Pons (tissue), 1 donor: ENCODE data around the gene RASSF7.

Experiments used
- DNase-seq: peaks from one replicate; pipeline ENCODE4 v3.0.0-alpha.2; 2016; ENCODE audit warnings: low spot score

The RASSF7 gene

DNA sequence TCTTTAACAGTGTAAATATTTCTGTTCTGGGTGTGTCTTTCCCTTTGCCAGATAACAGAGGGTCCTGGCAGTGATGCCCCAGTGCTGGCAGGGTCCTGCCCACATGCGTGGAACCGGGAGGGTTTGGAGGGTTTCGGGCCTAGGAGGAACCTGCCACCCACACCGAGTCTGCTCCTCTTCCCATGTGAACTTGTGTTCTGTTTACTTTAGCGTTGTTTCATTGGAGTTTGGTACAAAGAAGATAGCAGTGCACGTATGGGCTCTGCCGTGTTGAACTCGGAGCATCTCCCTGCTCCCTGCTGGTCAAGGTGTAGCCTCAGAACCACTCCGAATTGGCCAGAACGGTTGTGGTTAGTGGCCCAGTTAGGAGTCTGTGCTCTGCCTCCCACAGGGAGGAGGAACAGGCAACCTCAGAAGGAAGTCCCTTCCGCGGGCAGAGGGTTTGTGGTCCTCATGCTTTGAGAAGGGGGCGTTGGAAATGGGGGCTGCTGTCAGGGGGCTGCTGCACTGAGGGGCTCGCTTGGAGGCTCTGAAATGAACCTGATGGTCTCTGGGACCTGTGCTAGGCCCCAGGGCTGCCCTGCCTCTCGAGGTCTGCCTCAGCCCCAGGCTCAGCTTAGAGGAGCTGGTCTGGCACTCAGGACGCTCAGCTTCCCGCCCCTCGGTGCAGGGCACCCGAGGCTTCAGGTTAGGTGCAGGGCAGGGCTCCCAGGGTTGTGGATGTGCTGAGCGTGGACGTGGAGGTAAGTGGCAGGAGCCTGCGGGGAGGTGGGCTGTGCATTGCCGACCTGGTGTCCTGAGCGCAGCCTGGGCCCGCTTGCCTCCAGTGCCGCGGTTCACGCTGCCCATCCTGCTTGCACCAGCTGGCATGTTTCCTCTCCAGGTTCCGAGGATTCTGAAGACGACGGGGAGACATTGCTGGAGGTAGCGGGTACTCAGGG, 25.9 kb downstream of the RASSF7 start:
- DNase-seq = no peak

DNA sequence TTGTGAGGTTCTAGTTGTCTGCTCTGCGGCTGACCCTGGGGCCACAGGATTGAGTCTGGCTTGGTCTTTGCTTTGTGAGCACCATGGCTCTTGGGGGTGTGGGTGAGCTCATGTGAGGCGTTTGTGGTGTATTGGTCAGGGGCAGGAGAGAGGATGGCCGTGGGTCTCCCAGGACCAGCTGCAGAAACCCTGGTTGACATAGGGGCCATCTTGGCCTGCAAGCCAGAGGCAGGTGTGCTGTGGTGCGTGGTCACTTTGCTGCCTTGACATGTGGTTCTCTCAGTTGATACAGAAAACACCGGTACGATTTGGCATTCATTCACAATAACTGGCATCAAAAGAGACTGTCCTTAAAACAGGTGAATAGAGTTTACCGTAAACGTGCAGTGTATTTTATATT, 26.8 kb downstream of the RASSF7 start:
- no peak for DNase-seq

DNA sequence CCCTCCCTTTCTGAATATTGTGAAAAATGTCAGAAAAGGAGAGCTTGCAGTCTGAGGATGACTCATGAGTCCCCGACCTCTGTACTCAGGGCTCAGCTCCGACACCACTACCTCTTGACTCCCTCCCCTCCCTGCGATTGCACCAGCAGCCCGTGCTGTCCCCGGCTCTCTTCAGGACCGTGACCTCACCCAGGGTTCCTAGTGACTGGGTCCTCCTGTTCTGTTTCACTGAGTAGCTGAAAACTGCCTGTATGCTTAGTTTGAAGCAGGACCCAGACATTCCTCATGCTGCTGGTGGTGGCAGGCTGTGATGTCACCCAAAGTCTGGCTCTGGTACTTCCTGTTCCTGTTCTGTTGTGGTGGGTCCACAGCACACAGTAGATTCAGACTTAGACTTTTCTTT, 27.2 kb downstream of the RASSF7 start:
- no peak for DNase-seq

DNA sequence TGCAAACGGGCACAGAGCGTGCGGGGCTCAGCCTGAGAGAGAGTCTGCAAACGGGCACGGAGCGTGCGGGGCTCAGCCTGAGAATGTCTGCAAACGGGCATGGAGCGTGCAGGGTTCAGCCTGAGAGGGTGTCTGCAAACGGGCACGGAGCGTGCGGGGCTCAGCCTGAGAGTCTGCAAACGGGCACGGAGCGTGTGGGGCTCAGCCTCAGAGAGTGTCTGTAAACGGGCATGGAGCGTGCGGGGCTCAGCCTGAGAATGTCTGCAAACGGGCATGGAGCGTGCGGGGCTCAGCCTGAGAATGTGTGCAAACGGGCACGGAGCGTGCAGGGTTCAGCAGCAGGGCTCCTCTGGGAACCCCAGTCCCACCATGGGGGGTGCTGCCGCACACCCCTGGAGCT, 29.0 kb downstream of the RASSF7 start:
- no peak for DNase-seq

DNA sequence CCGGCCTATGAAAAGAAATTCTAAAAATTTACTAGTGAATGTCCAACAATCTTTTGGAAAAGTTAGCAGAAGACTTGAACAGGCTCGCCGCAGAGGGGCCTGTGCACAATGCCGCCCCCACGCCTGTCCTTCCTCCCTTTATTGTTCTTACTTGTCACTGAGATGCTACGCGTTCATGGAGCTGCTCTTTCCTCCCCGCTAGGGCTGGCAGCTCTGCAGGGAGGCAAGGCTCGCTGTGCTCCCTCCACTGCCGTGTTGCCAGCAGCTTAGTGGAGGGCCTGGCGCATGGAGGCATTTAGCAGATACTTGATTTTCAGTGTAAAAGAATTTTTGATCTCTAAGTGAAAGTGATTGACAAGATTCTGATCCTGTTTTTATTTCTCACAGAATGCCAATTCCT, 30.2 kb downstream of the RASSF7 start:
- no peak for DNase-seq

DNA sequence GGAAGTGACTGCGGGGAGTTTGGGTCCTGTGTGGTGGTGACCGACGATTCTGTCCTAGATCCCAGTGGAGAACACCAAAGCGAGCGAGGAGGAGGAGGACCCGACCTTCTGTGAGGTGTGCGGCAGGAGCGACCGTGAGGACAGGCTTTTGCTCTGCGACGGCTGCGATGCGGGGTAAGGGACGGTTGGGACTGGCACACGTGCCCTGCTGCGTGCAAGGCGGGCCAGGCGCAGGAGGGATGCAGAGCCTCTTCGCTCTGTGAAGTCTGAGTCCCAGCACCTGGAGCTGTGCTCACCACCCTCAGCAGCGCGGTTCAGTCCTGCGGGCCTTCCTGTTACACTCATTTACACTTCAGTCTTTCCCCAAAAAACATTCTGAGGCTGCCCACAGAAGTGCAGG, 31.7 kb downstream of the RASSF7 start:
- no peak for DNase-seq

DNA sequence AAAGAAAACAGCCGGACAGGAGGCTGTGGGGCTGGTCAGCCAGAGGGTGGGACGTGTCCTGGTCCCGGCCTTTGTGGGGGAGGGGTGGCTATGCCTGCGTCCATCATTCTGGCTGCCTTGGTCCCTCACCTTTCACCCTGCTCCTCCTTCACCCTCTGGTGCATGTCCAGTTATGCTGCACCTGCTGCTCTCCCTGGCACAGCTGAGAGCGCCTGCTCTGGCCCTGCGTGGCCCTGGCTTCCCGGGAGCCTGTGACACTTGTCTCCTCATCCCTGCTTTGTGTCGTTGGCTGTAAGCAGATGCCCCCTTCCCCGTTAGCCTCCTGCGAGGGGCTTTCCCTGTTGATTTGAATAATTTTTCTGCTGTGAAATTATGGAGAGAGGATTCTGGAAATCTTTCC, 32.1 kb downstream of the RASSF7 start:
- DNase-seq = no peak

DNA sequence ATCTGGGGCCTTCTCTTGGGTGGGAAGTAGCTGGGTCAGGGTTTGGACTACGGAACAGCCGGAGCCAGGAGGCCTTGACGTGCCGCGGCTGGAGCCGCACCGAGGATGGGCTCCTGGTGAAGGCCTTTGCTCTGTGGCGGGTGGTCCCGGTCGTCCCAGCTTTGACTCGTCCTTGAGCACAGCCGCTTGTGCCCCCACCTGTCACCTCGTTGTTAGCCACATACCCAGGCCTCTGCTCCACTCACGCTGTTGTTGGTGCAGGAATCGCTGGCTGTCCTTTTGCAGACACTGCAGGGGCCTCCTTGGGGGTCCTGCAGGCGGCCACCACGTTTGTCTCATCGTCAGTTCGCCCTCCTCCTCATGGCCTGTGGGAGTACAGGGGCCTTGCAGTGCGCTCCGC, 32.6 kb downstream of the RASSF7 start:
- no peak for DNase-seq

DNA sequence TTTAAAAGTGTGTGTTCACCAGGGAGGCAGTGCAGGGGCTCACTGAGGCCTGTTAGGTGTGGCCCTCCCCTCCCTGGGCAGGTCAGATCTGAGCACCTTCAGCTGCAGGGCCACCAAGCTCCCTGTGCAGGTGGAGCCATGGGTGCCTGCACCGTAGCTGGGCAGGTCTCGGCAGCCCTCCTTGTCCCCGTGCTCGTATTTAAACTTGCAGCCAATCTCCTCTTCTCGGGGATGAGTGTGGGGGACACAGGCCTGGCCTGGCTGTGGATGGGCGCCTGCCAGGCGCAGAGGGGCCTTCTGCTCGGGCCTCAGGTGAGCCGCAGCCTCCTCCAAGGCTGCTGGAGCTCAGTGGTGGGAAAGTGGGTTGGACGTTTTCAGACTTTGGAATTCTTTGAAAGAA, 34.6 kb downstream of the RASSF7 start:
- no peak for DNase-seq

DNA sequence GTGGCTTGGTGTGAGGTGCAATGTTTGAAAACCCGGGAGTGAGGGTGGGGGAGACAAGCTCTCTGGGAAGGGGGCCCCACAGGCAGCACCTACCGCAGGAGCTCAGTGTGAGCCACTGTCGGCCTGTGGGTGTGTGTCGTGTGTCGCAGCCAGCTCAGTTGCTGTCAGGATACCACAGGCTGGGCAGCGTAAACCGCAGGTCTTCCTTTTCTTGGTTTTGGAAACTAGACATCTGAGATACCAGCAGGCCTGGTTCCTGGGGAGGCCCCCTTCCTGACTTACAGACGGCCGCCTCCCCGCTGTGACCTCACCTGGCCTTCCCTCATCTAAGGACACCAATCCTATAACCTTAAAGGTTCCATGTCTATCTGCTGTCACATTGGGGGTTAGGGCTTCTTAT, 35.6 kb downstream of the RASSF7 start:
- DNase-seq = no peak

DNA sequence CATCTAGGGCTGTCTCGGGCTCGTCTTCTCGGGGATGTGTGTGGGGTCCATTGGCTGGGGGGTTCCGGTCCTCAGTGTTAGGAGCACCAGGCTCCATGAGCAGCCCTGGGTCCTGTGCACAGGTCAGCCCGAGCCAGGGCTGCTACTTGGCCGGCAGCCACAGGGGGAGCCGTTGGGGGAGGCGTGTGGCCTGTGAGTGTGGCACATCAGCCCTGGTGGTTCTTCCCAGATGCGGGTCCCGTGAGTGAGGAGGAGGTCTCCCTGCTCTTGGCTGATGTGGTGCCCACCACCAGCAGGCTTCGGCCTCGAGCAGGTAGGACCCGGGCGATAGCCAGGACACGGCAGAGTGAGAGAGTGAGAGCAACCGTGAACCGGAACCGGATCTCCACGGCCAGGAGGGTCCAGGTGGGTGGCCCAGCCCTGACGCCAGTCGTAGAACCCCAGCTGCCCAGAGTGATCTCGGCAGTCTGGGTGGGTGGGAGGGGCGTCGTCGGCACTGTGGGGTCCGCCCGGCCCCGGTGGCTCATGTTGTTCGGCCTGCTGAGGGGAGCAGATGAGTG, 36.5 kb downstream of the RASSF7 start:
- DNase-seq = no peak

DNA sequence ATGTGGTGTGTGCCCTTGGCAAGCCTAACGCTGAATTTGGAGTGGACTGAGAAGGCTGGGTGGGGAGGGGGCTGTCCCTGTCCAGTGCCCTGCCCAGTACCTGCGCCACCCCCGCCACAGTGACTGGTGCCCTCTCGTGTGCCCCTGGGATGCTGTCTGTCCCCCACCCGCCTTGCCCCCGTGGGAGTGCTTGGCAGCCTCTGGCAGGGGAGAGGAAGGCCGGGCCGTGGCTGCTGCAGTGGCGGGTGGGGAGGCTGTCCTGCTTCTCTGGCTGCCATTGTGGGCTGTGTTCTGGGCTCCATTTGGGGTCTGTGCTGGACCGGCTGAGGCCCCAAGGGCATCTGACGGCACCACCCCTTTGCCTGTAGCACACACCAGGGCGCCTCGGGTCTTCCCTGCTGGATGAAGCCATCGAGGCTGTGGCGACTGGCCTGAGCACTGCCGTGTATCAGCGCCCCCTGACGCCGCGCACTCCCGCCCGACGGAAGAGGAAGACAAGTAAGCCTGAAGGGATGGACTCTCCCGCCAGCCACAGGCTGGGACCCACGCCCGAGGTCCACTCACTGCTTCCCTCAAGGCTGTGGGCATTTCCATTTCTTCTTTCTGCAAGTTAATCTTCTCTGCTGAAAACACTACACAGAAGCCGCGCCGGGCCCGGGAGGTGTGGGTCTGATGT, 37.4 kb downstream of the RASSF7 start:
- no peak for DNase-seq

DNA sequence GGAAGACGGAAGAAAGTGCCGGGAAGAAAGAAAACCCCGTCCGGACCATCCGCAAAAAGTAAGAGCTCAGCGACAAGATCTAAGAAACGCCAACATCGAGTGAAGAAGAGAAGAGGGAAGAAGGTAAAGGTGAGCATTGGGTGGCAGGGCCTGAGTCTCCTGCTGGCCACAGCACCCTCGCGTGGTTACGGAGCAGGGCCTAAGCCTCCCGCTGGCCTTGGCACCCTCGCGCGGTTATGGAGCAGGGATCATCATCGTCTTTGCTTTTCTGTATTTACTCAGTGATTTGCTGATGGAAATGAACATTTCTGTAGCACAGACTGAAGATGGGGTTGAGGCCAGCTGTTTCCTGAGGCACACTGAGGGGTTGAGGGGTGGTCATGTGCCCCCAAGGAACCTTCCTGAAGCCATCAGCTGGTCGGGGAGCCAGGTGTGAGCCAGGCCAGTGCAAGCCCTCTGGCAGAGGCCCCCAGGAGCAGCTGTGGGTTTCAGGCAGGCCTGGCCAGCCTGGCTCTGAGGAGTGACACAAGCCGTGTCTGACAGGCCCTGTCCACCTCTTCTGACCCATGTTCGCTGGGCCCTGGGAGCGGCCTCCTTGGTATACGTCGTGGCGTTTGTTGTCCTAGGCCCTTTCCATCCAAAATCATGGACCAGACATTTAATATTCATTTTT, 40.9 kb downstream of the RASSF7 start:
- no peak for DNase-seq

DNA sequence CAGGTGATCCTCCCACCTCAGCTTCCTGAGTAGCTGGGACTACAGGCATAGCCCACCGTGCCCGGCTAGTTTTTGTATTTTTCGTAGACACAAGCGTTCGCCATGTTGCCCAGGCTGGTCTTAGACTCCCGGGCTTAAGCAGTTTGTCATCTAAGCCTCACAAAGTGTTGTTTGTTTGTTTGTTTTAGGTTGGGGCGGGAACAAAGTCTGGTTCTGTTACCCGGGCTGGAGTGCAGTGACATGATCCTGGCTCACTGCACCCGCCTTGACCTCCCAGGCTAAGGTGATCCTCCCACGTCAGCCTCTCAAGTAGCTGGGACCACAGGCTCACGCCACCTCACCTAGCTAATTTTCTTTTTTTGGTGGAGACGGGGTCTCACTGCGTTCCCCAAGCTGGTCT, 42.4 kb downstream of the RASSF7 start:
- DNase-seq = no peak

DNA sequence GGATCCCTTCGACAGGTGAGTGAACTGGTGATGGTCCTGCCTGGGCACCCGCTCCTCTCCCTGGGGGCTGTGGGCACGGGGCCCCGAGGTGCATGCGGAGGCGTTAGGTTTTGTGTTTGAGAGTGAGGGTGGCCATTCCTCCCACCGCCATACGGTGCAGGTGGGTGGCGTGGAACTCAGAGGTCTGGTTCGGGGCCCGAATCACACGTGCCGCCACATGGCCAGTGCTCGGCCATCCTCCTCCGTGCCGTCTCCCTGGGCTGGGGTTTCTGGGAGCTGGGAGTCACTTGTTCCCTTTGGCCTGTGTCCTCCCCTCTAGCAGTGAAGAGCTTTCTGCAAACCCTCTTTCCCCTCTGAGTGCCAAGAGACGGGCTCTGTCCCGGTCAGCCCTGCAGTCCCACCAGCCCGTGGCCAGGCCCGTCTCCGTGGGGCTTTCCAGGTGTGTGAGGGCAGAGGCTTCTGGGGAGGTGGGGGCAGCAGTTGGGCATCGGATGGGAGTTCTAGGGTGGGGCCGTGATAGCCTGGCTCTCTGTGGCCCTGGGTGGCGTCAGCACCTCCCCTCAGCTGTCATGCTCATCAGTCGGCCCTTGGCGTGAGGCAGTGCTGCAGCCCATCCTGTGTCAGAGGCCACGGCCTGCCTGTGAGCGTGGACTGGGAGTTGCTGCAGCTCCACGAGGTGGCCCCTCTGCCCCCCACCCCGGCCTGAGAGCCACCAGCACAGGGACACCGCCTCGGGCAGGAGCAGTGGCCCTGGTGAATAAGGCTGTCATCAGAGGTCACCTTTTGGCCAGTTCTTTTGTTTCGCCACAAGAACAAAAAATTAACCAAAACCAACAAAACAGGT, 44.7 kb downstream of the RASSF7 start:
- no peak for DNase-seq

DNA sequence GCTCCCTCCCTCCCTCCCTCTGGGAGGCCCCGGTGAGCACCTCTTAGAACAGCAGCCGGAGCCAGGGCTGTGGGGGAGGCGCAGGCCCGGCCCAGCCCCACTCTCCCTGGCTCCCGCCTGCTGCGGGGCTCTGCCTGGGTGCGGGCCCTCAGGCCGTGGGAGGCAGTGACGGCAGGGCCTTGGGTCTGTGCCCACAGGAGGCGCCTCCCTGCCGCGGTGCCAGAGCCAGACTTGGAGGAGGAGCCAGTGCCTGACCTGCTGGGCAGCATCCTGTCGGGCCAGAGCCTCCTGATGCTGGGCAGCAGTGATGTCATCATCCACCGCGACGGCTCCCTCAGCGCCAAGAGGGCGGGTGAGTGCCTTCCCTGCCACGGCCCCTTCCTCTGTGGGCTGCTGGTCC, 45.5 kb downstream of the RASSF7 start:
- DNase-seq = peak; percentile 17

DNA sequence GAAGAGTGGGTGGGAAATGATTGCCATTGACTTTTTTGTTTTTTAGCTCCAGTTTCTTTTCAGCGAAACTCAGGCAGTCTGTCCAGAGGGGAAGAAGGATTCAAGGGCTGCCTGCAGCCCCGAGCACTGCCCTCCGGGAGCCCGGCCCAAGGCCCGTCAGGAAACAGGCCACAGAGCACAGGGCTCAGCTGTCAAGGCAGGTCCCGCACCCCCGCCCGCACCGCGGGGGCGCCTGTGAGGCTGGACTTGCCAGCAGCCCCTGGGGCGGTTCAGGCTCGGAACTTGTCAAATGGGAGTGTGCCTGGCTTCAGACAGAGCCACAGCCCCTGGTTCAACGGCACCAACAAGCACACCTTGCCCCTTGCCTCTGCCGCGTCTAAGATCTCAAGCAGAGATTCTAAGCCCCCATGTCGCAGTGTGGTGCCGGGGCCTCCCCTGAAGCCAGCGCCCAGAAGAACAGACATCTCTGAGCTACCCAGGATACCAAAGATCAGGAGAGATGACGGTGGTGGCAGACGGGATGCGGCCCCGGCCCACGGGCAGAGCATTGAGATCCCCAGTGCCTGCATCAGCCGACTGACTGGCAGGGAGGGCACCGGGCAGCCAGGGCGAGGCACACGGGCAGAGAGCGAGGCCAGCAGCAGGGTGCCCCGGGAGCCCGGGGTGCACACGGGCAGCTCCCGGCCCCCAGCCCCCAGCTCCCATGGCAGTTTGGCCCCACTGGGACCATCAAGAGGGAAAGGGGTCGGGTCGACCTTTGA, 46.4 kb downstream of the RASSF7 start:
- no peak for DNase-seq

DNA sequence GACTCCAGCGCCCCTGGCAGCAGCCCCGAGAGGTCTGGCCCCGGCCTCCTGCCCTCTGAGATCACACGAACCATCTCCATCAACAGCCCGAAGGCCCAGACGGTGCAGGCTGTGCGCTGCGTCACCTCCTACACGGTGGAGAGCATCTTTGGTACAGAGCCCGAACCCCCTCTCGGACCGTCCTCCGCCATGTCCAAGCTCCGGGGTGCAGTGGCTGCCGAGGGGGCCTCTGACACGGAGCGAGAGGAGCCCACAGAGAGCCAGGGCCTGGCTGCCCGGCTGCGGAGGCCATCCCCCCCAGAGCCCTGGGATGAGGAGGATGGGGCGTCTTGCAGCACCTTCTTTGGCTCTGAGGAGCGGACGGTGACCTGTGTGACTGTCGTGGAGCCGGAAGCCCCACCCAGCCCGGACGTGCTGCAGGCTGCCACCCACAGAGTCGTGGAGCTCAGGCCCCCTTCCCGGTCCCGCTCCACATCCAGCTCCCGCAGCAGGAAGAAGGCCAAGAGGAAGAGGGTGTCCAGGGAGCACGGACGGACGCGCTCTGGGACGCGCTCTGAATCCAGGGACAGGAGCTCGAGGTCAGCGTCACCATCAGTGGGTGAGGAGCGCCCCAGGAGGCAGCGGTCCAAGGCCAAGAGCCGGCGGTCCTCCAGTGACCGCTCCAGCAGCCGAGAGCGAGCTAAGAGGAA, 47.3 kb downstream of the RASSF7 start:
- DNase-seq = no peak

DNA sequence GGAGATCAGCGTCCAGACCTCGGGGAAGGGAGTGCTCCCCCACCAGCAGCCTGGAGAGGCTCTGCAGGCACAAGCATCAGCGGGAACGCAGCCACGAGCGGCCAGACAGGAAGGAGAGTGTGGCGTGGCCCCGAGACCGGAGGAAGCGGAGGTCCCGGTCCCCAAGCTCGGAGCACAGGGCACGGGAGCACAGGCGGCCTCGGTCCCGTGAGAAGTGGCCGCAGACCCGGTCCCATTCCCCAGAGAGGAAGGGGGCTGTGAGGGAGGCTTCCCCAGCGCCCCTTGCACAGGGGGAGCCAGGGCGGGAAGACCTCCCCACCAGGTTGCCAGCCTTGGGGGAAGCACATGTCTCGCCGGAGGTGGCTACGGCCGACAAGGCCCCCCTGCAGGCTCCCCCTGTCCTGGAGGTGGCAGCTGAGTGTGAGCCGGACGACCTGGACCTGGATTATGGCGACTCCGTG, 48.1 kb downstream of the RASSF7 start:
- DNase-seq = no peak

DNA sequence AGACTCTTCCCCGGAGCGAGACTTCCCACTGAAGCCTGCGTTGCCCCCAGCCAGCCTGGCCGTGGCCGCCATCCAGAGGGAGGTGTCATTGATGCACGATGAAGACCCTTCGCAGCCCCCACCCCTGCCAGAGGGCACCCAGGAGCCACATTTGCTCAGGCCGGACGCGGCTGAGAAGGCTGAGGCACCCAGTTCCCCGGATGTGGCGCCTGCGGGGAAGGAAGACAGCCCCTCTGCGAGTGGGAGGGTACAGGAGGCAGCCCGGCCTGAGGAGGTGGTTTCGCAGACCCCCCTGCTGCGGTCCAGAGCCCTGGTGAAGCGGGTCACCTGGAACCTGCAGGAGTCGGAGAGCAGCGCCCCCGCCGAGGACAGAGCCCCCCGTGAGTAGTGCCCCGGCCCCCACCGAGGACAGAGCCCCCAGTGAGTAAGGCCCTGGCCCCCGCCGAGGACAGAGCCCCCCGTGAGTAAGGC, 48.6 kb downstream of the RASSF7 start:
- DNase-seq = no peak
